CMK (cell line): Measurements from ENCODE around the gene FADS3.

Experiments
- DNase-seq: peaks from one replicate; pipeline ENCODE4 v3.0.0-alpha.2; 2010; ENCODE audit warnings: low read depth

Gene FADS3

DNA sequence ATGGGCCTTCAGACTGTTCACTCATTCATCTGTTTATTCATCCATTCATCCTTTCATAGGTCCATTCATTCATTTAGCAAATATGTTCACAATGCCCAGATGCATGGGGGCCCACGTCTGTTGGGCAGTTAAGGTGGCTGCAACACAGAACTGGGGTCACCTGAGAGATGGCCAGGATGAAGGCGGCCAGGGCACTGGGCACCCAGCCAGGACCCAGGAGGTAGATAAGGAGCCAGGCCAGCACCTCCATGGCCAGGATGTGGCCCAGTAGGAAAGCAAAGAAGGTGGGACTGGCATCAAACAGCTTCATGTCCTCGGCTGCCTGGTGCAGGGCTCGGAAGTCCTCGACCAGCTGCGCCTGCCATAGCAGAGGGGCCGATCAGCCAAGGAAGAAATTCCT, 12.2 kb downstream of the FADS3 start:
- DNase-seq, result no peak

DNA sequence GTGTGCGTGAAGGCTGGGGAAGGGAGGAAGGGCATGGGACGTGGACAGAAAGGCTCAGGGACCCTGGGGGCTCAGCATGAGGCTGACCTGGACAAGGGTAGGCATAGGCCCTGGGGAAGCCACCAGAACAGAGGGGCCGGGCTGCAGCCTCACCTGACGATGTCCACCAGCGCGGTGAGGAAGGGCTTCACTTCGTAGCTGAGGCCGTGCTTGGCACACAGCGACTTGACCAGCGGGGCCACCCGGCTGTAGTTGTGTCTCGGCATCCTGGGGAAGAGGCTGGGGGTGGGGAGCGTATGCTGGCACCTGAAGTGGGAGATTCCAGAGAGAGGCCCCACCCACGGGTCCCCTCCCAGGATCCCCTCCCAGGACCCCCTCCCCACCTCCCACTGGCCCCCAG, 15.6 kb downstream of the FADS3 start:
- DNase-seq, result no peak

DNA sequence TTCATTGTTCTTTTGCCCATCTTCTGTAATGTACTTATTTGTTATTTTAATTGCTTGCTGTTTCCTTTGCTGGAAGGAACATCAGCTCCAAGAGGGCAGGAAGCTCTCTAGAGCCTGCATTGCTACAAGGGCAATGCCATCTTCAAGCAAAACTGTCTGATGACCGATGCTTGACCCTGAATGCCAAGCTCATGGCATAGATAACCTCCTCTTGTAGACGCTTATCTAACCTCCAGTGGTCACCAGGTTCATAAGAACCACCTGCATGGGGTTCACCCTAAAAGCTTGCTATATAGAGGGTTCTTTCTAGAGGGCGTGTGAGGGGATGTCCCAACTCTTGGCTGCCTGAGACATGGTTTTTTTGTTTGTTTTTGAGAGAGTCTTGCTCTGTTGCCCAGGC, 16.5 kb downstream of the FADS3 start:
- no peak for DNase-seq

DNA sequence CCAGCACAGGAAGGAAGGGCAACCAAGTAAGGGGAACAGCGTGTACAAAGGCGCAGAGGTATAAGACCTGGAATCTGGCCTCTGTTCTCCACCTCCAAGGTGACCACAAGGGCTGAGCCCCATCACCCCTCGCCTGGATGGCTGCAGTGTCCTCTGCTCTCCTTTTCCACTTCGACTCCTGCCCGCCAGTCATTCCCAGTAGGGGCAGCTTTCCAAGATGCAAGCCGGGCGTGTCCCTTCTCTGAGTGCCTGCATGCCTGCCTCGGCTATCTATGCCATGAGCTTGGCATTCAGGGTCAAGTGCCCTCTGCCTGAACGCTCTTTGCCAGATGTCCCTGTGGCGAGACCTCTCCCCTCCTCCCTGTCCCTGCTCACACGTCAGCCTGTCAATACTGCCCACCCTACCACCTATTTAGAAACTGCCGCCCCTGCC, 17.0 kb downstream of the FADS3 start:
- DNase-seq, result no peak

DNA sequence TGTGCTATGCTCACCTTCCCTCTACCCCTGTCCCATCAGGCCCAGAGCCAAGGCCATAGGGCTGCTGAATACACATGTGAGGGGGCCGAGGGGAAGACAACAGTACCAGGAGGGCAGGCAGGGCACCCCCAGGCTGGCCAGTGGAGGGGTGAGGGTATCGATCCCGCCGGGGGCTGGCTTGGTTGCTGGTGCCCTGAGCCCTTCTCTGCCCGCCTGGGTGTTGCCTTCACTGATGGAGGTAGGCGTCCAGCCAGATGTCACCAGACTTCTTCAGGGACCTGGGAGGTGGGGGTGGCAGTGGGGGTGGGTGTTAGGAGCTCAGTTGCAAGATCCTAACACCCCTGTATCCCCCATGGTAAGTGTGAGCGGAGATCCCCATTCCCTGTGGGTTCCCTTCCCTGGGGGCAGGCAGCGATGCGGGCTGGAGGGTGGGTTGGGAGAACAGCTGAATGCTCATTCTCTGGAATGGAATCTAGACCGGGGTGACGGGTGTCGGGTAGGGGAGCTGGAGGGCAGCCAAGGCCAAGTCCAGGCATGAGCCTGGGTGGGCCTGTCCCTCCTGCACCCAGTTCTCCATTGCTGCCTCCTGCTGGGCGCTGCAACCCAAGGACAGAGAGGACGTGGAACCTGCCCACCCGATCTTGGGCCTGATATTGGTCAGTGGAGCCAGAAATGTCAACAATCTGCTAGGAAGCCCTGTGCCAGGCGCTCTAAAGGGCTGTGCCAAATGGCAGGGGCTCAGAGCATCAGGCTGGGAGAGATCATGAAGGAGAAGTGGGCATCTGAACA, 17.6 kb downstream of the FADS3 start:
- no peak for DNase-seq

DNA sequence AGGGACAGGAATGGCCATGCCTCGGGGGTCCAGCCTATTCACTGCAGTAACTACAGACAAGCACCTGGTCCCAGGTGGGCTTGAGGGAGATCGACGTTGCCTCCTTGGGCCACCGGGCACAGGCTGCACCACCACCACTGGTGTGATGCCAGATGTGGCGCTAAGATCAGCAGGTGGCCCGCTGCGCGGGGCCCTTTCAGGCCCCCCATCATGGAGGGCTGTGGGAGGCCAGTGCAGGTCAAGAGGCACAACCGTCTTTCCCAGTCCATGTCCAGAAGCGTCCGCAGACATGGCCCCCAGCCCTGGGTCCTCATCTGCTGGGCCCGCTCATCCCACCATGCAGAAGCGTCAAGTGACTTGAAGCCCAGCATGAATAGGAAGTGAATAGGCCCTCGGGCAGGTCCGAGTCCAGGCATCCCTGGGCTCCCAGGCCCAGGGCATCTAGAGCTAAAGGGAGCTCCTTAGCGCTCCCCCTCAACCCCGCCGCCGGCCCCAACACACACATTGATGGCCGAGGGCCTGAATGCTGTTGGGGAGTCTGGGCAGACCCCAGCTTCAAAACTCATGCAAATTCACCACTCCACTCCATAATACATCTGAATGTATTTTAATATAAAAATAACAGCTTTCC, 18.3 kb downstream of the FADS3 start:
- no peak for DNase-seq

DNA sequence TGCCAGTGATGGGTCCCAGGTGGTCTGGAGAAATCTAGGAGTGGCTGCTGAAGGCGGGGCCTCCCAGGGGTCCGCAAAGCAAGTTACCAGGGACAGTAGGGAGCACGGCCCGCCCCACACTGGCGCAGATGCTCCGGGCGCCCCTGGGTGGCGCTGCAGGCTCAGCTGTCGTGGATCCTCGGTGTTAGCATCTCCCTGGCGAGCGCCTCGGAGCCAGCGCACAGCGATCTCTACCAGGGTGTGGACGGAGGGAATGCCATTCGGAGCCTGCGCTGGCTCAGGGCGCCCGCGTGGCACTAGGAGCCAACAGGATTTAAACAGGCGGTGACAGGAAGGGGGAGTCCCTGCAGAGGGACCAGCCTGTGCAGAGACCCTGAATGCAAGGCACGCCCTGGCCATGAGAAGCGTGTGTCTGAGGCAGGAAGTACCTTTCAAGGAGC, 20.2 kb downstream of the FADS3 start:
- DNase-seq, result no peak

DNA sequence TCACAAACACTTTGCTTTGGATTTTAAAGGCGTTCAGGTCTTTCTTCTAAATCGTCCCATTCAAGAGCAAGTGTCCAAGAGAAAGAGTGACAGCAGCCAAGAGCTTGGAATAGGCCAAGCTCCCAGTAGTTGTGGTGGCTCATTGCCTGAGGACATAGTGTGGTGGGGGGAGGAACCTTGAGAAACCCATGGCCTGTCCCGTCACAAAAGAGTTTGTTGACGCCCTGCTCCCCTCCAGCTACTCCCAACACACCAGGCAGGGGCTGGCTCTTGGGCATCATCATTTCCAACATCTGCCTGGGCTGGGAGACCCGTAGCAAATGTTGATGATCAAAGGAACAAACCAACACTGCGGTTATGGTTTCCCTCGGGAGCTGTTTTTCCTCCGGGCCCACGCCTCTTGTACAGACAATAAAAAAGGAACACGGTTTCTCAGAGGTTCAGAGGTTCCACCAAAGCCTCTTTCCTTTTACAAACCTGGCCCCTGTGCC, 20.8 kb downstream of the FADS3 start:
- DNase-seq, result no peak

DNA sequence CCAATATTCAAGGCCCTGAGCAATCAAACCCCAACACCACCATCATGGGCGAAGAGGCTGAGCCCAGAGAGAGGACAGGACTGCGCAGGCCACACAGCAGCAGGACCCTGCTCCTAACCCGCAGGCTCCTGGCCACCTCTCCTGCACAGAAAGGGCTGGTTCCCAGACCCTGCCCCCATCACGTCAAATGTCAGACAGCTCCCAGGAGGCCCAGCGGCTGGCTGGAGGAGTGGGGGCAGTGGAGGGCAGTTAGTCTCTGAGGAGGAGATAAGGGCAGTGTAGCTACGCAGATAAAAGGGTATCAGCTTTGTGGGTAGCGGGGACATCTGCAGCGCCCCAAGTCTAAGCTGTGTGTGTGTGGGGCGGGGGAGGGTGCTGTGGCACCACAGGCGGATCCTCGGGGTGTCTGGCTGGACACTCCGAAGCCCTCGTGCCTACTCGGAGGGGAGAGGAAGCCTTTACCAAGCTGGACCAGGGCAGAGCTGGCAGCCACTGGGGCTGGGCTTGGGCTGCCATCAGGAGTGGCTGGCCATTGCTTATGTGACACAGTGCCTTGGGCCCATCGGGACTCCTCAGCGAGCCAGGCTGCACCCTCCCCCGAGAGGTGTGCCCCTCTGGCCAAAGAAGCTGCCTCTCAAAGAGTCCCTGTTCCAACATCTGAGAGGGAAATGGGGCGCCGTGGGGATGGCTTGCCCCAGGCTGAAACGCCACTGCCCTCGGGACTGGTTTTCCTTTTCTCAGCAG, 21.5 kb downstream of the FADS3 start:
- DNase-seq, result peak; percentile 84

DNA sequence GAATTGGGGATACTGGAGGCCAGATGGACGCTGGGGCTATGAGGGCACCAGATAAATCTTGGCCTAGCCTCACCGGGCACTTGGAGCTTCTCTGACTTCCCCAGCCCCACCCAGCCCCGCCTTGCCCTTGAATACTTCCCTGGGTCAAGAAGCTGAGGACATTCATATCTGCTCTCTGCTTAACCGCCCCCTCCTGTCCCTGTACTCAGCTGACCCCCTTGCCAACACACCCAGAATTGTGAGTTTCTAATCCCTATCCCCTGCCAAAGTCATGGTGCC, 22.0 kb downstream of the FADS3 start:
- DNase-seq, result no peak

DNA sequence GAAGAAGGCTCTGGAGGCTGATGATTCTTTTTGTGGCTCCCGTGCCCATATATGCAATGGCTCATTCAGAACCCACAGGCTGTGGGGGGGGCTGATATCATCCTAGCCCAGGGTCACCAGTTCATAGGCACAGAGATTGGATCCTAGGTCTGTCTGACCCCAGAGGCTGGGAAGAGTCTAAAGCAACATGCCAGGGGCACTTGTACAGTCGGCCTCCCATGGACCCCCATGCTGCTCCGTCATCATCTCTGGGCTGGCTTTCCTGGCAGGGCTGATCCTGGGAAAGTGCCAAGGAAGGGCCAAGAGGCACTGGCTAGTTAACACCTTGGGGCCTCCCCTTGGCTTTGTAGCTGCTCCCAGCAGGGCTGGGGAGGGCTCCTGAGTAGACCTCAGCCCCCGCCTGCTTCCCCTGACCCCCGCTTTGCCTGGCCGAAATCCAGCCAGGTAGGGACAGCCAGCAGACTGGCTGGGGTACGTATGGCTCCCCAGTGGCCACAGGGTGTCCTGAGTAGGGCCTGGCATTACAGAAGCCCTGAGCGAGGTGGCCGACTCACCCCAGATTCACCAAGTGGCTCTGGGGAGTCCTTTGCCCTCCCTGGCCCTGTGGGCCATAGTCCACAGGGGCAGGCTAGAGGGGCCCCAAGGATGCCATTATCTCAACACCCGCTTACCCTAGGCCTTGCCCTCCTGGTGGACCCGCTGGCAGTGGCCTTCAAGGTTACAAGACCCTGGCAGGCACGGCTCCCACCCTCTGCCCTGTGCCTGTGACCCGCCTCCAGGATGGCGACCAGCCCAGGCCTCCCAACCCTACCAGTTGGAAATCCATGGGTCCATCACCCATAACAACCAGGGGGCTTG, 22.5 kb downstream of the FADS3 start:
- no peak for DNase-seq

DNA sequence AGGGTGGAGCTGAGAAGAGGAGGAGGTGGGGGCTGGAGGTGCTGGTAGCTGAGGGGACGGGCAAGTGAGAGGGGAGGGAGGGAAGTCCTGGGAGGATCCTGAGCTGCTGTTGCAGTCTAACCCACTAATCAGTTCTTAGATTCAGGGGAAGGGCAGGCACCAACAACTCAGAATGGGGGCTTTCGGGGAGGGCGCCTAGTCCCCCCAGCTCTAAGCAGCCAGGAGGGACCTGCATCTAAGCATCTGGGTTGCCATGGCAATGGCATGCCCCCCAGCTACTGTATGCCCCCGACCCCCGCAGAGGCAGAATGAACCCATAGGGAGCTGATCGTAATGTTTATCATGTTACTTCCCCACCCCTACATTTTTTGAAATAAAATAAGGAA, 24.4 kb downstream of the FADS3 start:
- DNase-seq, result no peak

DNA sequence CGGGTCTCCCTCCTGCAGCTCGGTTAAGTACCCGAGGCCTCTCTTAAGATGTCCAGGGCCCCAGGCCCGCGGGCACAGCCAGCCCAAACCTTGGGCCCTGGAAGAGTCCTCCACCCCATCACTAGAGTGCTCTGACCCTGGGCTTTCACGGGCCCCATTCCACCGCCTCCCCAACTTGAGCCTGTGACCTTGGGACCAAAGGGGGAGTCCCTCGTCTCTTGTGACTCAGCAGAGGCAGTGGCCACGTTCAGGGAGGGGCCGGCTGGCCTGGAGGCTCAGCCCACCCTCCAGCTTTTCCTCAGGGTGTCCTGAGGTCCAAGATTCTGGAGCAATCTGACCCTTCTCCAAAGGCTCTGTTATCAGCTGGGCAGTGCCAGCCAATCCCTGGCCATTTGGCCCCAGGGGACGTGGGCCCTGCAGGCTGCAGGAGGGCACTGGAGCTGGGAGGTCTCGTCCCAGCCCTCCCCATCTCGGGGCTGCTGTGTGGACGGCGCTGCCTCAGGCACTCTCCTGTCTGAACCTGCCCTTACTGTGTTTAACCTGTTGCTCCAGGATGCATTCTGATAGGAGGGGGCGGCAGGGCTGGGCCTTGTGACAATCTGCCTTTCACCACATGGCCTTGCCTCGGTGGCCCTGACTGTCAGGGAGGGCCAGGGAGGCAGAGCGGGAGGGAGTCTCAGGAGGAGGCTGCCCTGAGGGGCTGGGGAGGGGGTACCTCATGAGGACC, 25.0 kb downstream of the FADS3 start:
- DNase-seq, result no peak

DNA sequence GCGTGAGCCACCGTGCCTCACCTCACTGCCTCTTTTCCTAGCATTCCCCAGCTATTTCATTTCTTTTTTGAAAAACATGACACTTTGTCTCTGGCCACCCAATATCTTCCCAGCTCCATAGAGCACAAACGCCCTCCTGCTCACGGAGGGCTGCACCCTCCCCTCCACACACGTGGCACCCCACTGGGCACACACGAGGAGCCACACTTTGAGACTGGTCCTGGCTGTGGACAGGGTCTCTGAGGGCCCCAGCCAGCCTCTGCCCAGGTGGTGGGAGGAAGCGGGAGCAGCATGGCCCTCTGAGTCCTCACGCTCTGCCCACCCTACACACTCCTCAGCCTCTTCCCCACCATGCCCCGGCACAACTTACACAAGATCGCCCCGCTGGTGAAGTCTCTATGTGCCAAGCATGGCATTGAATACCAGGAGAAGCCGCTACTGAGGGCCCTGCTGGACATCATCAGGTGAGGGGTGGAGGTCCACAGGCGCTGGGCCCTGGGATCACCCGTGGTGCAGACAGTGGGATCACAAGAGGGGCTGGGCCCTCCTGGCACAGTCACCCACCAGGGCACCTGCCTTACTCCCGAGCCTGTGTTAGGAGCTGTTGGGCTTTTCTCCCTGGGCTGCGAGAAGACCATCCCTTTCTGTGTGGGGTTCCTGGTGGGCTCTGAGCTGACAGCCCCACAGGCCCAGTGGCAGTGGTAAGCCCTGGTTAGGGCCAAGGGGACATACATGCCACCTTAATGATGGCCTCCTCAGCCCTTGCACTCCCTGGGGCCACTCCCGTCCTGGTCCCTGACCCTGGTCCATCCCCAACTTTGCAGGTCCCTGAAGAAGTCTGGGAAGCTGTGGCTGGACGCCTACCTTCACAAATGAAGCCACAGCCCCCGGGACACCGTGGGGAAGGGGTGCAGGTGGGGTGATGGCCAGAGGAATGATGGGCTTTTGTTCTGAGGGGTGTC, 26.2 kb downstream of the FADS3 start:
- no peak for DNase-seq

DNA sequence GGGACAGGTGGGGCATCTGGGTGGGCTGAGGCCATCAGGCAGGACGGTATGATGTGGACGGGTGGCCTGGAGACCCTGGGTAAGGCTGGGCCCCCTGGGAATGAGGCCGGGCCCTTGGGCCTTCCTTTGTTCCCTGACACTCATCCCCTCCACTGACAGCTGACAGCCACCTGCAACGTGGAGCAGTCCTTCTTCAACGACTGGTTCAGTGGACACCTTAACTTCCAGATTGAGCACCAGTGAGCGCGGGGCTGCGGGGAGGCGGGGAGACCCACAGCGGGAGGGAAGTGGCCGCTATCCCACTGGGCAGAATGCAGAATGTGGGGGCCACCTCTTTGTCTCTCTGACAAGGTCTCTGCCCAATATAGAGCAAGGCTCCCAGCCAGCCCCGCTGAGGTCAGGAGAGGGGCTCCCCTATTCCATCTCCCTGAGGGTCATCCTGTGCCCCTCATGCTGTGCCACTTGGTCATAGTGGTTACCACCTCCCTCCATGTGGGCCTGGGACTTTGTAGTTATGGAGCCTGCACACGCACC, 27.7 kb downstream of the FADS3 start:
- no peak for DNase-seq

DNA sequence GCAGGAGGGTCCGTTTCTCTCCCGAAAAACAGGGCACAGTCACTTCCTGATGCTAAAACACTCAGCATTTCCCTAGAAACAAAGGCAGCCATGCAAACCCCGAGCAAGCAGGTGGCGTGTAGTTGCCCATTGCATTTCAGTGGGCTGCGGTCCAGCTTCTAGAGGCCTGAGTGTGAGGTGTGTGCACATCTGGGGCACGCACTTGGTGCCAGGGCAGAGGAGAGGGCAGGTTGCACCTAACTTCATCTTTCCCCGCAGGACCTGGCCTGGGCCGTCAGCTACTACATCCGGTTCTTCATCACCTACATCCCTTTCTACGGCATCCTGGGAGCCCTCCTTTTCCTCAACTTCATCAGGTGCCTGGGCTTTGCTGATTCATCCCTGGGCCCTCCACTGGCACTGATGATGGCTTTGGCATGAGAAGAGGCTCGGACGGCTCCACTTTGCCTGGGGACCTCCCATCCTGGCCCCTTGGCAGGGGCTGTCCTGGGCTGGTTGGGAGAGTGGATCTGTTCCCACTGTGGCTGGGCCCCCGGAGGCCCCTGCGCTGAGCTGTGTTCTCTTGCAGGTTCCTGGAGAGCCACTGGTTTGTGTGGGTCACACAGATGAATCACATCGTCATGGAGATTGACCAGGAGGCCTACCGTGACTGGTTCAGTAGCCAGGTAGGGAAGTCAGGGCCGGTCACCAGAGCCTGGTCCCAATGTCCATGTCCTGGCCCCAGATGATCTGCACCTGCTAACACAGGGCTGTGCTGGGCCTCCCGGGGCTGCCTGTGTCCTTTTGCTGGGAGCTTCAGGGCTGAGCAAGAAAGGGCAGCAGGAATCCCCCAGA, 28.4 kb downstream of the FADS3 start:
- DNase-seq, result no peak

DNA sequence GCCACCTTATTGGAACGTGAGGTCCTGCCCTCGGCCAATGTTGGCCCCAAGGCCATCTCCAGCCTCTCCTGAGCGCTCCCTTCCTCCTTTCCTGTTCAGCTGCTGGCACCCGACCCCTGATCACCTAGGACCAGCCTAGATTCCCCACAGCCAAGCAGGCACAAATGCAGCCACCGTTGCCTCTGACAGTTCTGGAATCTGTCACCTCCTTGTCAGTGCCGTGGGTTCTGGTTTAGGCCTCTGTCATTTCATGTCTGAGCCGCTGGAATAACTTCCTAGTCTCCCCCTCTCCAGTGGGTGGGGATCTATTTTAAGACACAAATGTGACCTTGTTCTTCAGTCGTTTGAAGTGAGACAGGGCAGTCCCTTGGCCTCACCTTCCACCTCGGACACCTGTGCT, 29.7 kb downstream of the FADS3 start:
- DNase-seq, result no peak

DNA sequence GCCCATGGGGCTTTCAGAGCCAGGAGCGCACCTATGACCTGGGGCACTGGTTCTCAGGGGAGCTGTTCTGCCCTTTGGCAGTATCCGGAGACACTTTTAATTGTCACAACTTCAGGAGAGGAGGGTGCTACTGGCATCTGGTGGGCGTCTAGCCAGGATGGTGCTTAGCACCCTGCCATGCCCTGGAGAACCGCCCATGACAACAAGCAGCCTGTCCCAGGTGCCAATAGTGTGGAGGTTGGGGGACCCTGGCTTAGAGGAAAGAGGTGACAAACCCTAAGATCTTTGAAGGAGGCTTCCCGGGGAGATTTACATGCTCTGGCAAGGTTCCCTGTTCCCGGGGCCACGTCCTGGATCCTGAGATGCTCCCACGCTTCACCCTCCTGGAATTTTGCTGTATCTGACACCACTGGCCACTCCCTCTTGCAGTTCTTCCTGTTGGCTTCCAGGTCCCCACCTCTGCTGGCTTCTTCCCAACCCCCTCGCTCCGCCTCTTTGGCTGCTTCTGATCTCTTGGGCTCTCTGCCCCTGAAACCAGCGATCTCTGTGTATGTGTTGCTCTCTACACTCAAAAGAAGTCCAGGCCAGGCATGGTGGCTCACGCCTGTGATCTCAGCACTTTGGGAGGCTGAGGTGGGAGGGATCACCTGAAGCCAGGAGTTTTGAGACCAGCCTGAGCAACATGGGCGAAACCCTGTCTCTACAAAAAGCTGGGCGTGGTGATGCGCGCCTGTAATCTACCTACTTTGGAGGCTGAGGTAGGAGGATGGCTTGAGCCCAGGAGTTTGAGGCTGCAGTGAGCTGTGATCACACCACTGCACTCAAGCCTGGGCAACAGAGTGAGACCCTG, 31.1 kb downstream of the FADS3 start:
- no peak for DNase-seq
